HEK293T (cell line): ENCODE data around the gene PID1.

ENCODE experiments used
- CTCF ChIA-PET: fragments of 350-600 bp; formaldehyde crosslinking; extraction: SDS; loops from one replicate; lab custom pipeline; 2021; ENCODE audit warnings: antibody characterized with exemption, inconsistent platforms; lab: Yijun Ruan, JAX
- POLR2A ChIA-PET: fragments of 350-600 bp; formaldehyde crosslinking; extraction: SDS; loops from one replicate; lab custom pipeline; 2020; ENCODE audit warnings: antibody characterized with exemption, inconsistent platforms; lab: Yijun Ruan, JAX
- DNase-seq: peaks from one replicate; pipeline ENCODE4 v3.0.0; 2012; ENCODE audit warnings: mixed read lengths; ENCODE audit errors: extremely low spot score
- ARNT ChIP-seq: fragments of 450-650 bp; IDR thresholded peaks from 2 replicates; pipeline ENCODE4 v1.6.1; 2017; ENCODE audit warnings: mild to moderate bottlenecking
- BHLHE40 ChIP-seq: fragments of 450-650 bp; IDR thresholded peaks from 2 replicates; pipeline ENCODE4 v1.6.1; 2016; ENCODE audit warnings: mild to moderate bottlenecking, moderate library complexity, borderline replicate concordance
- CTBP1 ChIP-seq: fragments of 450-650 bp; IDR thresholded peaks from 2 replicates; pipeline ENCODE4 v1.6.1; 2016; ENCODE audit warnings: borderline replicate concordance
- ELF4 ChIP-seq: fragments of 450-650 bp; IDR thresholded peaks from 2 replicates; pipeline ENCODE4 v1.6.1; 2017; ENCODE audit warnings: antibody characterized with exemption
- FOXA1 ChIP-seq: fragments of 450-650 bp; IDR thresholded peaks from 2 replicates; pipeline ENCODE4 v1.6.1; 2016; ENCODE audit warnings: mild to moderate bottlenecking
- FOXK2 ChIP-seq: fragments of 450-650 bp; IDR thresholded peaks from 2 replicates; pipeline ENCODE4 v1.6.1; 2016; ENCODE audit warnings: mild to moderate bottlenecking
- FOXM1 ChIP-seq: fragments of 450-650 bp; IDR thresholded peaks from 2 replicates; pipeline ENCODE4 v1.6.1; 2017; ENCODE audit warnings: mild to moderate bottlenecking, borderline replicate concordance
- HDGF ChIP-seq: fragments of 450-650 bp; IDR thresholded peaks from 2 replicates; pipeline ENCODE4 v1.6.1; 2017; ENCODE audit warnings: antibody characterized with exemption, borderline replicate concordance
- L3MBTL2 ChIP-seq: fragments of 450-650 bp; conservative IDR thresholded peaks from 2 replicates; pipeline ENCODE4 v1.6.1; 2016; ENCODE audit warnings: mild to moderate bottlenecking
- LEF1 ChIP-seq: fragments of 450-650 bp; IDR thresholded peaks from 2 replicates; pipeline ENCODE4 v1.6.1; 2017; ENCODE audit warnings: mild to moderate bottlenecking, borderline replicate concordance
- NFRKB ChIP-seq: fragments of 450-650 bp; IDR thresholded peaks from 2 replicates; pipeline ENCODE4 v1.6.1; 2016; ENCODE audit warnings: mild to moderate bottlenecking, moderate library complexity
- PKNOX1 ChIP-seq: fragments of 450-650 bp; IDR thresholded peaks from 2 replicates; pipeline ENCODE4 v1.6.1; 2016
- SP1 ChIP-seq: fragments of 450-650 bp; IDR thresholded peaks from 2 replicates; pipeline ENCODE4 v1.6.1; 2017
- SUZ12 ChIP-seq: fragments of 450-650 bp; IDR thresholded peaks from 2 replicates; pipeline ENCODE4 v1.6.1; 2016; ENCODE audit warnings: mild to moderate bottlenecking
- TARDBP ChIP-seq: fragments of 450-650 bp; IDR thresholded peaks from 2 replicates; pipeline ENCODE4 v1.6.1; 2016
- ZNF384 ChIP-seq: fragments of 450-650 bp; IDR thresholded peaks from 2 replicates; pipeline ENCODE4 v1.6.1; 2016

Gene PID1

GRCh38 chr2:229088517-229088913 lies 182.6 kb downstream of the PID1 start:
- TF ChIP-seq TARDBP: no peak
- TF ChIP-seq FOXM1: no peak
- no peak for TF ChIP-seq CTBP1
- no peak for TF ChIP-seq LEF1
- TF ChIP-seq NFRKB: no peak
- TF ChIP-seq ZNF384: no peak
- TF ChIP-seq ELF4: no peak
- no peak for TF ChIP-seq PKNOX1
- no peak for TF ChIP-seq FOXA1
- TF ChIP-seq ARNT: no peak
- TF ChIP-seq HDGF: no peak
- TF ChIP-seq BHLHE40: no peak
- no peak for TF ChIP-seq L3MBTL2
- POLR2A ChIA-PET: no interaction called here
- no peak for DNase-seq
- CTCF ChIA-PET: no interaction called here

GRCh38 chr2:229087843-229088516 lies 183.1 kb downstream of the PID1 start:
- CTCF ChIA-PET: no interaction called here

GRCh38 chr2:229087267-229087666 lies 183.8 kb downstream of the PID1 start:
- ChIA-PET CTCF (no interaction called here), POLR2A (no interaction called here)
- TF ChIP-seq ELF4: no peak
- no peak for DNase-seq

More at GRCh38 chr2:229087843-229088516, 183.1 kb downstream of the PID1 start:
- DNase-seq: no peak
- POLR2A ChIA-PET: no interaction called here
- TF ChIP-seq CTBP1 (no peak), FOXK2 (no peak), ARNT (no peak), SUZ12 (no peak), FOXA1 (no peak), SP1 (no peak), PKNOX1 (no peak), BHLHE40 (no peak), LEF1 (no peak), NFRKB (no peak), HDGF (no peak), FOXM1 (no peak)

GRCh38 chr2:229085439-229085838 lies 185.6 kb downstream of the PID1 start:
- TF ChIP-seq TARDBP (no peak), FOXA1 (no peak), ZNF384 (no peak), L3MBTL2 (no peak), SUZ12 (no peak), FOXM1 (no peak), PKNOX1 (no peak), ARNT (no peak), SP1 (no peak)
- no peak for DNase-seq
- ChIA-PET CTCF (no interaction called here), POLR2A (no interaction called here)

- DNase-seq: no peak
- POLR2A ChIA-PET: no interaction called here
- TF ChIP-seq BHLHE40 (no peak), NFRKB (no peak), FOXA1 (no peak), PKNOX1 (no peak), LEF1 (no peak), TARDBP (no peak), SP1 (no peak), FOXK2 (no peak), ELF4 (no peak), SUZ12 (no peak), CTBP1 (no peak), ARNT (no peak), FOXM1 (no peak), HDGF (no peak), L3MBTL2 (no peak), ZNF384 (no peak)
- CTCF ChIA-PET: no interaction called here
These were observed 186.6 kb downstream of the PID1 start for GRCh38 chr2:229084447-229084846.

- TF ChIP-seq FOXK2: no peak
- TF ChIP-seq LEF1: no peak
- TF ChIP-seq FOXA1: no peak
- TF ChIP-seq PKNOX1: no peak
- no peak for TF ChIP-seq FOXM1
- TF ChIP-seq TARDBP: no peak
- TF ChIP-seq NFRKB: no peak
- TF ChIP-seq SP1: no peak
- no peak for TF ChIP-seq L3MBTL2
- no peak for TF ChIP-seq CTBP1
- no peak for TF ChIP-seq BHLHE40
- no peak for TF ChIP-seq HDGF
- TF ChIP-seq ARNT: no peak
- ChIA-PET POLR2A (no interaction called here), CTCF (no interaction called here)
- no peak for DNase-seq
These were observed 187.3 kb downstream of the PID1 start for GRCh38 chr2:229083606-229084340.
